GM21528 (cell line): ENCODE data around the gene GRAP.
"Not testable (repeated sequence)": the region's sequence is repeated elsewhere in the genome, so short reads cannot be mapped to it uniquely, and the experiment has no call there.

Experiments
- ATAC-seq: cut with Tn5 transposase; IDR thresholded peaks from one replicate; pipeline ENCODE4 v1.9.1; 2021; ENCODE audit warnings: mild to moderate bottlenecking, moderate library complexity; ENCODE audit not compliant: unreplicated experiment, low FRiP score

GRAP gene

DNA sequence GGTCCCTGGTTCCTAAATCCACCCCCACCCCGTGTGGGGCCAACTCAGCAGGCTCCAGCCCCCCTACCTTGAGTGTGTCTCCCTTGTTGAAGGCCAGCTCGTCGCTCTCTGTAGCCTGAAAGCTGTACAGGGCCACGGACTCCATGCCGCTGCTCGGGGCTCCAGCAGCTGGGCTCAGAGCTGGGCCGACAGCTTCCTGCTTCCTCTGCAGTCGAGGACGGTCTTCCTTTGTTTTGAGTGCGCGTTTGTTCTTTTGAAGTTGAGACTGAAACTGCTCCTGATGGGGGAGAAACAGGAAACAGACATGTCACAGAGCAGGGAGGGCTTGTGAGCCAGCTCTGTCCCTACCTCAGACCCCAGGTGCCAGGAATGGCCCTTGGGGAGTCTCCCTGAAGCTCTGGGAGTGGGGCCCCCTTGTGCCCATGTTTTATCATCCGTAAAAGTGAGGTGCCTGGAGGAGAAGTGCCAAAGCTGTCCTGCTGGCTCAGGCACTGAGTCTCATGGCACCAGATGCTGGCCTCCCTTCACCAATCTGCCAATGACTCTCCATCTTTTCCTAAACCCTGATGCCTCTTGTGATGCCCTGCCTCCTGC lies at the start of gene GRAP:
TSS of gene GRAP (minus strand) at position 176 of the 594 bp plus-strand sequence. CDS start at position 145, 31 bp downstream.
- ATAC-seq, result not testable (repeated sequence)

GRCh38 chr17:19093684-19094438 lies 47.1 kb upstream of the GRAP start:
- ATAC-seq, result not testable (repeated sequence)

GRCh38 chr17:19092737-19093683 lies 46.3 kb upstream of the GRAP start:
- not testable (repeated sequence) for ATAC-seq

GRCh38 chr17:19090058-19090772 lies 43.5 kb upstream of the GRAP start:
- not testable (repeated sequence) for ATAC-seq

DNA sequence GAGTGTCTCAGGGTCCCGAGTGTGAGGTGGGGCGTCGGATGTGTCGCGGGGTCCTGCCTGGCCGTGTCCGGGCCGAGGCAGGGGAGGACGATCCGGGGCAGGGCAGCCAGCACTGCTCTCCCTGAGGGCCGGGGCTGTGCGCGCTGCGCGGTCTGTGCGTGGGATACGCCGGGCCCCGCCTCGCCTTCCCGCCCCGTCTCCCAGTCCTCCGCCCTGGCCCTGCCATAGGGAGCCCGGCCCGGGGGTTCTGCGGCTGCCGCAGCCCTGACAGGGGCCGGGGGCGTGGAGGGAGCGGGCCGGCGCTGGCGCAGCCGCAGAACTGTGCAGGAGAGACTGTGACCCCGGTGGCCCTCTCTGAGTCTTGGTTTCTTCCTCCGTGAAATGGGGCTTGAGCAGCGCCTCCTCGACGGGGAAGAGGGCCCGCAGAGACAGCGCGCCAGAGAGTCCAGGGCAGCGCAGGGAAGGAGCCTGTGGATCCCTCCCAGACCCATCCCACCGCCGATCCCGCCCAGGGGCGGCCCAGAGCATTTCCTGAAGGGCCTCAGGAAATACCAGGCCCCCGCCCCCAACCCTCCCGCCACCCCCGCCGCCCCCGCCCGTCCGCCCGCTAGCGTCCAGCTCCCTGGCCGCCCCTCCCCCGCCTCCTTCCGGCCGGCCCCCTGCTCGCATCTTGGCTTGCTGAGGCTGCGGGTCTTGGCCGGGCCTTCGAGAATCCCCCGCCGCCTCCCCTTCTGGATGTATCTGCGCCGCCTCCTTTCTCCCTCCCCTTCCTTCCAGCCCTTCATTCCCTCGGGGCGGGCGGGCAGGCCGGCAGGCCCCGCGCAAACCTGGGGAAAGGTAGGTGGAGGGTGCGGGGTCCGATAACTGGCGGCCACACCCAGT lies 42.3 kb upstream of the GRAP start:
- not testable (repeated sequence) for ATAC-seq

DNA sequence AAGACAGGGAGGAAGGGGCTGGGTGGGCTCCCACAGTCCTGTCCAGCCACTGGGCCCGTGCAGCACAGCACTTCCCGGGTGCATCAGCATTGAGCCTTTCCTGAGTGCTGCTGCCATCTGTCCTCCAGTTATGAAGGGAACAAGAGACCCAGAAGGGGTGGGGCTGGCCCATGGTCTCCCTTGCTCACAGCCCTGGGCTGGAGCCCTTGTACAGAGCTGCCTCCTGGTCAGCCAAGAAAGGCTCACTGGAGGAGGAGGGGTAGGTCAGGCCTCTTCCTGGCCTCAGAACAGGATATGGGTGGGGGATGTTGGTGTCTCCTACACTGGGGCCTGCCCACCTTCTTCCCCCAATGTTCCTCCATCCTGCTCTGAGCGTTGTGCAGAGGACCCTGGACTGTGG lies 30.6 kb upstream of the GRAP start:
- ATAC-seq, result not testable (repeated sequence)

DNA sequence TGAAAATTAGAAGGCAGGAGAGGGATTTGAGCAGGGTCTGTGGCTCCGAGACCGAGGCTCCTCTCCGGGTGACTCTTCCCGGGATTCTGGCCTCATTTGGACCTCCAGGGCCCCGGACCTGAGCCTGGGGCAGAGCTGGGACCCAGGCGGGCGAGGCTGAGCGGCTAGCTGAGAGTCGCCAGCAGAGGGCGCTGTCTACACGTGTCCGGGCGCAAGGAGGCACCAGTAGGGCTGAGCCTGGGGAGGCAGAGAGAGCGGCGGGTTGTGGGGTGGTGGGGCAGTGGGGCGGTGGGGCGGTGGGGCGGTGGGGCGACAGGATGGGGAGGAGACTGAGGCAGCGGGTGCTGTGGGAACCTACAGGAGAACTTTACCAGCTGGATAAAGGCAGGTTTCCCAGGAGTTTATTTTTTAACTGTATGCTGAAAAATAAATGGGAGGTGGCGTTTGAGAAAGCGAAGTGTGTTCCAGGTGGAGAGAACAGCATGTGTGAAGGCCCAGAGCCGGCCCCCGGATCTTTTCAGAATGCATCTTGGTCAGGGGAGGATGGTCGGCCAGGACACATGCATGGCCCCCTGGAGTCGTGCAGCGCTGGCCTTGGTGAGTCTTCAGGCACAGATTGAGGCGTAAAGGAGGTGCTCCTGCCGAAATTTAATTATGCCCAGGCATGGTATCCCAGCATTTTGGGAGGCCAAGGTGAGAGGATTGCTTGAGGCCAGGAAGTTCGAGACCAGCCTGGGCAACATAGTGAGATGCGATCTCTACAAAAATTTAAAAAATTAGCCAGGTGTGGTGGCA lies 29.8 kb upstream of the GRAP start:
- ATAC-seq, result not testable (repeated sequence)

- peak; percentile 90 for ATAC-seq
These were observed 23.8 kb upstream of the GRAP start for GRCh38 chr17:19070318-19071168.

DNA sequence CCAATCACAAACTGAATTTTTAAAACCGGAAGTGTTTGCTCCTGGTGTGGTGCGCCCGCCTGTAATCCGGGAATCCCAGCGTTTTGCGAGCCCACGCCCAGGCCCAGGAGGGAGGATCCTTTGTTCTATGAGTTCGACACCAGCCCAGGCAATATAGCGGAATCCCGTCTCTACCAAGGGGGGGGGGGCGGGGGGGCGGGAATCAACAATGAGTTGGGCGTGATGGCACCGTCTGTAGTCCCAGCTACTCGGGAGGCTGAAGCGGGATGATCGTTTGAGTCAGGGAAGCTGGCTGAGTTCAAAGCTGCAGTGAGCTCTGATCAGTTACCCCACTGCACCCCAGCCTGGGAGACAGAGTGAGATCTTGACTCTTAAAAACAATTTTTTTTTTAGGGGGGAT lies 17.6 kb upstream of the GRAP start:
- not testable (repeated sequence) for ATAC-seq

DNA sequence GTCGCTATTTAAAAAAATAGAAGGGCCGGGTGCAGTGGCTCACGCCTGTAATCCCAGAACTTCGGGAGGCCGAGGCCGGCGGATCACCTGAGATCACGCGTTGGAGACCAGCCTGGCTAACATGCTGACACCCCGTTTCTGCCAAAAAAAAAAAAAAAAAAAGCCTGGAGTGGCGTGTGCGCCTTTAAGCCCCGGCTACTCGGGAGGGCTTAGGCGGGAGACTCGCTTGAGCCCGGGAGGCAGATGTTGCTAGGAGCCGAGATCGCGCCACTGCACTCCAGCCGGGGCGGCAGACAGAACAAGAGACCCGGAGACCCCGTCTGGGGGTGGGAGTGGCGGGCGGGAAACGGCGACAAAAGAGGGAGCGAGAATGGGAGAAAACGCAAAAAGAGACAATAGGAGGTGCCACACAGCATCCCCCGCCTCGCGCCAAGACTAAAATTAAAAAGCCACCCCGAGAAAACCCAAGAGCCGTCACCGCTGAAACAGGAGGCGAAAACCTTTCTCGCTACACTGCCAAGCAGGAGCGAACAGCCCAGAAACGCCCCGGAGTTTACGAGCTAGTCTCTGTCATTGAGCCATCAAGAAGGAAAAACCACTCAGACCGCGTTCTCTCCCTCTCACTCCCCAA lies 16.7 kb upstream of the GRAP start:
- ATAC-seq, result peak; percentile 21

GRCh38 chr17:19062718-19063325 lies 16.1 kb upstream of the GRAP start:
- peak; percentile 68 for ATAC-seq

GRCh38 chr17:19062009-19062717 lies 15.4 kb upstream of the GRAP start:
- peak; percentile 82 for ATAC-seq

DNA sequence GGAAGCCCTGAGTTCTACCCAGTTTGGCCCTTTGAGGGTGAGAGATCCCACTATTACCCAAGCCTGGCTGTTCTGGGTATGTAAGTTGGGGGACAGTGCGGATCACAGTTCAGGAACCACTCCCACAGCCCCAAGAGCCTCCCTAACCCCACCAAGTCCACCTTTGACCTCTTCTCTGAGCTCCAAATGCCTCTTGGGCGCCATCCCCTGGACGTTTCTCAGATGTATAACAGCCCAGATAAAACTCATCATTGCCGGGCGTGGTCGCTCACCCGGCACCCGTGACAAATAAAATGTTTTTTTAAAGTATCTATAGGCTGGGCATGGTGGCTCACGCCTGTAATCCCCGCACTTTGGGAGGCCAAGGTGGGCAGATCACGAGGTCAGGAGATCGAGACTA lies 8.7 kb upstream of the GRAP start:
- not testable (repeated sequence) for ATAC-seq

- not testable (repeated sequence) for ATAC-seq
These were observed 2.1 kb upstream of the GRAP start for GRCh38 chr17:19048826-19049225.

GRCh38 chr17:19047510-19047909 lies 753 bp upstream of the GRAP start:
- ATAC-seq, result not testable (repeated sequence)

GRCh38 chr17:19044643-19045042 lies 2.1 kb downstream of the GRAP start:
- not testable (repeated sequence) for ATAC-seq
